ENCODE data around the gene ABCC10. TPM values are rescaled to one million over a fixed set of nuclear protein-coding genes. Genes with fewer than 3 reads are reported as not detected.

ABCC10 gene
- total RNA-seq, 6 experiments from 2014 or later = 26.2 to 41.6 (median 30.3) TPM

DNA sequence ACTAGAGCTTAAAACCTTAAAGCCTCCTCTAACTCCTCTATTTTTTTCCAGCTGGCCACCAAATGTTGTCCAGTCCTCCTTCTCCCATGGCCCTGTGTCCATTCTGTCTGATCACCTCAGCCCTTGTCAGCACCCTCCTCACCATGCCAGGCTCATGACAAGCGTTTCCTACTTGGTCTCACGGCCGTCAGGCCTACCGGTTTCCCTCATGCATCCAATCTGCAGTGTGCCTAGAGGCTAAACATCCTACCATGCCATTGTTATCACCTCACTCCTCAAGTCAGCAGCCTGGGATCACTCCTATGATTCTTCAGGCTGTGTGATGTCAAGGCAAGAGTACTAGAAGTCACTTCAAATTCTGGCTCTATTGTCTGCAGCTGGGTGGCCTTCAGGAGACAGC, 40.4 kb downstream of the ABCC10 start:
- TF ChIP-seq, protein P1, sequence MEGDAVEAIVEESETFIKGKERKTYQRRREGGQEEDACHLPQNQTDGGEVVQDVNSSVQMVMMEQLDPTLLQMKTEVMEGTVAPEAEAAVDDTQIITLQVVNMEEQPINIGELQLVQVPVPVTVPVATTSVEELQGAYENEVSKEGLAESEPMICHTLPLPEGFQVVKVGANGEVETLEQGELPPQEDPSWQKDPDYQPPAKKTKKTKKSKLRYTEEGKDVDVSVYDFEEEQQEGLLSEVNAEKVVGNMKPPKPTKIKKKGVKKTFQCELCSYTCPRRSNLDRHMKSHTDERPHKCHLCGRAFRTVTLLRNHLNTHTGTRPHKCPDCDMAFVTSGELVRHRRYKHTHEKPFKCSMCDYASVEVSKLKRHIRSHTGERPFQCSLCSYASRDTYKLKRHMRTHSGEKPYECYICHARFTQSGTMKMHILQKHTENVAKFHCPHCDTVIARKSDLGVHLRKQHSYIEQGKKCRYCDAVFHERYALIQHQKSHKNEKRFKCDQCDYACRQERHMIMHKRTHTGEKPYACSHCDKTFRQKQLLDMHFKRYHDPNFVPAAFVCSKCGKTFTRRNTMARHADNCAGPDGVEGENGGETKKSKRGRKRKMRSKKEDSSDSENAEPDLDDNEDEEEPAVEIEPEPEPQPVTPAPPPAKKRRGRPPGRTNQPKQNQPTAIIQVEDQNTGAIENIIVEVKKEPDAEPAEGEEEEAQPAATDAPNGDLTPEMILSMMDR (IDR thresholded peaks at IDR 0.05) = no peak

DNA sequence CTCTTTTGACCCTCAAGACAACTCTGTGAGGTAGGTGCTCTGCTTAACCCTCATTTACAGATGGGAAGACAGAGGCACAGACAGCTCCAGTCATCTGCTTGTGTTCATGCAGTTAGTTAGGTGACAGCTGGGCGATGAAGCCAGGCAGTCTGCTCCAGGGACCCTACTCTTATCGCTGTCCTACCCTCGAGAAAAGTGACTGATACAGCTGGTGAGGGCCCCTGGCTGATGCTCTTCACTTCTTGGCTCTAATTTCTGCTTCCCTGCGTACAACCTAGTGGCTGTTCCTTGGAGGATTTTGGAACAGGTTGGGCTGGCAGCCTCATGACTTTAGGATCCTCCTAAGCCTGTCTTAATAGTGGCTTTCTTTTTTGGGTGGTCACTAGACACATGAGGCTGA, 40.9 kb downstream of the ABCC10 start:
- Mint-ChIP-seq H3K36me3 (ENCODE audit: low read depth) (no peaks in the 10 kb centered on the region), H3K9me3 (no peaks in the 10 kb centered on the region), H3K27me3 (ENCODE audit: insufficient read depth) (peaks cover 8% of the 10 kb centered on the region), H3K4me1 (ENCODE audit: low read depth) (0 out of 2 replicates have a peak, but pooled peaks cover 5% of the 10 kb centered on the region), H3K27ac (no peak overlapping the region), H3K4me3 (no peak overlapping the region)
- DNase-seq = no peak
- TF ChIP-seq, protein P1 (IDR thresholded peaks at IDR 0.05) = no peak

More for the DNA sequence above, 40.4 kb downstream of the ABCC10 start:
- no peak for DNase-seq
- H3K27ac Mint-ChIP-seq = no peak overlapping the region
- no peaks in the 10 kb centered on the region for H3K36me3 Mint-ChIP-seq (ENCODE audit: low read depth)
- 0 out of 2 replicates have a peak, but pooled peaks cover 5% of the 10 kb centered on the region for H3K4me1 Mint-ChIP-seq (ENCODE audit: low read depth)
- no peak overlapping the region for H3K4me3 Mint-ChIP-seq
- H3K9me3 Mint-ChIP-seq = no peaks in the 10 kb centered on the region
- peaks cover 8% of the 10 kb centered on the region for H3K27me3 Mint-ChIP-seq (ENCODE audit: insufficient read depth)

DNA sequence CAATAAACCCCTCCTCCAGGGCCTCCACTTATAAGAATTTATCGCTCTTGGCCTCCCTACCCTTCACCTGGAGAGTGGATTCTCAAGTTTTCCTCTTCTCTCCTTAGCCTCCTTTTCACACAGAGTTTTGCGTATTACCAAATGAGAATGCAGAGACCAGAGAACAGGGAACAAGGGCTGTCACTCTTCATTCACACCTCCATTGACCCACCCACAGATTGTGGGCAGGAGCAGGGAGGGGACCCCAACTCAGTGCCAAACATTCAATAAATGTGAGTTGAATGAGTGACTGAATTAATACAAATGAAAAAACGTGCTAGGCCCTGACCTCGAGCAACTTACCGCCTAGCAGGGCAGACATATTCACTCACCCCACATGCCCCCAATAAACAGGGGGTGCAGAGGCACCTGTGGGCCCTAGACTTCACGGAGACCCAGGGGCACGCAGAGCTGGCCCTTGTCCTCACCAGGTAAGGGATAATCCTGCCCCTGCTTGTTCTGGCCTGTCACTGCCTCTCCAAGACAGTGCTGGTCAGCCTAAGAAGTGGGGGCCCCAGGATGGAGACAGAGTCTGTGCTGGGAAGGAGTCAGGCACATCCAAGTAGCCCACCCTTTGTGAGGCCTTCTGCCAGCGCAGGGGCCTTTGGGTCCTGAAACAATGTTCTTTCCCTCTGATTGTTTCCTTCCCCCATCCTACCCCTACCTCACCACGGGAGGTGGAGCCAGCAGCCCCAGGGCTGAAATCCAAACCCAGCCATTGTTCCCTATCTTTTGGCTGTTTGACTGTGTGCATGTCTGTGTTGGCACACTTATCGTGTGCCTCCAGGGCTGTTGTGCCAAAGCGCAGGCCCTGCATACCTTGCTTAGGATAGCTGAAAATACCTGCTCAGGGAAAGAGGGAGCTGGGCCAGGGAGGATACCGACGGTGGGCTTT, 41.7 kb downstream of the ABCC10 start:
- Mint-ChIP-seq H3K9me3 (no peaks in the 10 kb centered on the region), H3K4me3 (no peak overlapping the region), H3K27ac (no peak overlapping the region), H3K27me3 (ENCODE audit: insufficient read depth) (peaks cover 8% of the 10 kb centered on the region), H3K36me3 (ENCODE audit: low read depth) (no peaks in the 10 kb centered on the region), H3K4me1 (ENCODE audit: low read depth) (0 out of 2 replicates have a peak, but pooled peaks cover 5% of the 10 kb centered on the region)
- TF ChIP-seq, protein P1 (IDR thresholded peaks at IDR 0.05) = no peak
- DNase-seq = no peak

DNA sequence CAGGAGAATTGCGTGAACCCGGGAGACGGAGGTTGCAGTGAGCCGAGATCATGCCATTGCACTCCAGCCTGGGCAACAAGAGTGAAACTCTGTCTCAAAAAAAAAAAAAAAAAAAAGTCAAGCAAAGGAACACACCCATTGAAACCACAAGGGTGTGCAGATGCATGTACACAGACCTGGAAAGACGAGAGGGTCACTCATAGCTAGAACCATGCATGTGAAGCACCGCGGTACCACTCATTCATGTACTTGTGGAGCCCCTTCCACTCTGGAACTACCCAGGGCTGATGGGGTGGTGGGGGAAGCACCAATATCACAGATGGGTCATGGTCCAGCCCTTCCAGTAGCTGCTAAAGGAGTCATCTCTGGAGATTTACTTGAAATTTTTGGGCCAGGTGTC, 42.6 kb downstream of the ABCC10 start:
- TF ChIP-seq, protein P1 (IDR thresholded peaks at IDR 0.05) = no peak
- no peak overlapping the region for H3K27ac Mint-ChIP-seq
- H3K4me3 Mint-ChIP-seq = no peak overlapping the region

DNA sequence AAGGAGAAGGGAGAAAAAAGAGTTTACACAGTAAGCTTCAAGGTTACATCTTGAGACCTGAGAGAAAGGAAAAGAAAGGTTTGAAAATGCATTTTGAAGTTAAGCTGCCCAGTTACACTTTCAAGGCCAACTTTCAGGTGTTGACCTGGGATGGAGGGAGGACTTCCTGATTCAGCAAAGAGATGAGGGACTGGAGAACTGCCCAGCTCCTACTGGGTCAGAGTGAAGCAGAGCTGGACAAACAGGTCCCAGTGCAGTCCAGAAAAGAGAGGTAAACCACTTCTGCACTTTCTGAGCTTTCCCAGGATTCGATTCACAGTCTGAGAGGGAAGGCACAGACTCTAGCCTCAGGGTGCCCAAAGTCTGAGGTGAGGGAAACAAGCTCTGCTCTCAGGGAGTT, 44.1 kb downstream of the ABCC10 start:
- H3K9me3 Mint-ChIP-seq = no peaks in the 10 kb centered on the region
- H3K36me3 Mint-ChIP-seq (ENCODE audit: low read depth) = no peaks in the 10 kb centered on the region
- H3K27ac Mint-ChIP-seq = no peak overlapping the region
- H3K4me3 Mint-ChIP-seq = no peak overlapping the region
- TF ChIP-seq, protein P1 (IDR thresholded peaks at IDR 0.05) = no peak
- H3K4me1 Mint-ChIP-seq (ENCODE audit: low read depth) = no peaks in the 10 kb centered on the region
- H3K27me3 Mint-ChIP-seq (ENCODE audit: insufficient read depth) = peaks cover 7% of the 10 kb centered on the region; the same call in 1 of the 2 replicates
- no peak for DNase-seq

More for the DNA sequence above, 42.6 kb downstream of the ABCC10 start:
- Mint-ChIP-seq H3K27me3 (ENCODE audit: insufficient read depth) (peaks cover 7% of the 10 kb centered on the region; the same call in 1 of the 2 replicates), H3K4me1 (ENCODE audit: low read depth) (0 out of 2 replicates have a peak, but pooled peaks cover 5% of the 10 kb centered on the region), H3K36me3 (ENCODE audit: low read depth) (no peaks in the 10 kb centered on the region), H3K9me3 (no peaks in the 10 kb centered on the region)
- no peak for DNase-seq
